GM21786 (cell line): ENCODE measurements around the gene STAM2.
"Not testable (repeated sequence)": the region's sequence is repeated elsewhere in the genome, so short reads cannot be mapped to it uniquely, and the experiment has no call there.

Experiments
- ATAC-seq: cut with Tn5 transposase; IDR thresholded peaks from one replicate; pipeline ENCODE4 v1.9.1; 2021; ENCODE audit not compliant: unreplicated experiment

The STAM2 gene

DNA sequence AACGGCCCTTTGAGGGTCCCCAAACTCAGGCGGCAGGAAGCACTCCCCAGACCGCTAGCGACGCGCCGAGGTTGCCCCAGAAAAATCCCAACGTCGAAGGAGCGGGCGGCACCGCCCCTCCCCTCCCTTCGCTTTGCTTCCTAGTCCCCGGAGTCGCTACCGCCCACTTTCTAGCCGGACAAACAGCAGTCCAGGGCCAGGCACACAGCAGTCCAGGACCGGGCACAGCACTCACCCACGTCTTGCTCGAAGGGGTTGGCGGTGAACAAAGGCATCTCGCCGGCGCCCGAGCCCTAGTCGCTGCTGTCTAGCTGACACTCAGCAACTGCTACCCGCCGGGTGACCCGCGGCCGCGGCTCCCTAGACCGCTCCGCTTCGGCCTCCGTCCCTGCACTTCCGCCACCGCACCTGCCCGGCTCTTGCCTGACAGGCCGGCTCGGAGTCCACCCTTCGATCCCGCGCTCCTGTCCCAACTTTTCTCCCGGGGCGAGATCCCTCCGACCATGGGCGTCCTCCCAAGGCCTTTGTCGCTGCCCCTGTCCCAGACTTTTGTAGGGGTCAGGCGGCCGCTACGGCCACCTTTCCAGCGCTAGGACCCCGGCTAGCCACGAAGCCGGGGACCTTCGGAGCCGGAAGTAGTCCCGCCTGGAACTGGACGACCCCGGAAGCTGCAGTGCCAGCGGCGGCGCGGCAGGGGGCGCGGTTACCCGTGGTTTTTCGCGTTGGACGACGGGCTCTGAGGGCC is at the start of gene STAM2:
TSS of gene STAM2 (minus strand) at position 396 of the 745 bp plus-strand sequence. CDS start at position 275, 121 bp downstream.
- ATAC-seq, result peak; percentile 76

DNA sequence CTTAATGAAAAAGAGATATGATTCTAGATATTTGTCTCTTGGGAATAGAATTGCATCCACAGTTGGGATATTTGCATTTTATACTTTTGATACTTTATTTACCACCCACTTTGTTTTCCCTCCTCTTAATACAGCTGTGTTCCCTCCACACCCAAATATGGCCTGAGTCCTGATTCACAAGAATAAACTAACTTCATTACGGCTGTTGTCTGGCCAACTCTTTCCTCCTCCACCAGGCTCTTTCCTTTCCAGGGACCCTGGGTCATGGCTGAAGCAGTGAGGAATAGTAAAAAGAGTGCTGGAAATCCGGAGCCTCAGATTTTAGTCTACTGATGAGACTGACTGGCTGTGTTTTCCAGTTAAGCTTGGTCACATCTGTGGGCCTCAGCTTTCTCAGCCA is 48.4 kb upstream of the STAM2 start:
- no peak for ATAC-seq

- no peak for ATAC-seq
Observed at GRCh38 chr2:152222975-152223637, 47.5 kb upstream of the STAM2 start.

- ATAC-seq, result no peak
Observed at GRCh38 chr2:152221839-152222238, 46.3 kb upstream of the STAM2 start.

GRCh38 chr2:152219077-152219828 is 43.7 kb upstream of the STAM2 start:
- no peak for ATAC-seq

- ATAC-seq, result no peak
Observed at GRCh38 chr2:152201466-152201830, 25.9 kb upstream of the STAM2 start.

- no peak for ATAC-seq
Observed at GRCh38 chr2:152200565-152201465, 25.3 kb upstream of the STAM2 start.

GRCh38 chr2:152200101-152200500 is 24.5 kb upstream of the STAM2 start:
- ATAC-seq, result no peak

DNA sequence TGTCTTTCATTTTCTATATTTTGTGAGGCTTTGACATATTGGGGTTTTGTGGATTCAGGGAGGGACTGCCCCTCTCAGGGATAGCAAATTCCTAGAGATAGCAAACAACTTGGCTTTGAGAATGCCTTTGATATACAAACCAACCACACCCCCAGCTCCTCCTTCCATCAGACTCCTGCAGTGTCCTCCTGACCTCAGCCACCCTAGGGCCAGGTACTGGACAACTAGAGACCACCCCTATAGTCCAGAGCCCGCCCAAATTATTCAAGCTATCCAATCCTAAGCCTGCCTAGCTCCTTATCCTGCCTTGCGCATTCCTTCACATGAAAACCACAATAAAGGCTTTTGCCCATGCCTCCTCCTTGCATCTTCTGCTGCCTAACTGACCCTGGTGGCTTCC is 22.9 kb upstream of the STAM2 start:
- ATAC-seq, result no peak

DNA sequence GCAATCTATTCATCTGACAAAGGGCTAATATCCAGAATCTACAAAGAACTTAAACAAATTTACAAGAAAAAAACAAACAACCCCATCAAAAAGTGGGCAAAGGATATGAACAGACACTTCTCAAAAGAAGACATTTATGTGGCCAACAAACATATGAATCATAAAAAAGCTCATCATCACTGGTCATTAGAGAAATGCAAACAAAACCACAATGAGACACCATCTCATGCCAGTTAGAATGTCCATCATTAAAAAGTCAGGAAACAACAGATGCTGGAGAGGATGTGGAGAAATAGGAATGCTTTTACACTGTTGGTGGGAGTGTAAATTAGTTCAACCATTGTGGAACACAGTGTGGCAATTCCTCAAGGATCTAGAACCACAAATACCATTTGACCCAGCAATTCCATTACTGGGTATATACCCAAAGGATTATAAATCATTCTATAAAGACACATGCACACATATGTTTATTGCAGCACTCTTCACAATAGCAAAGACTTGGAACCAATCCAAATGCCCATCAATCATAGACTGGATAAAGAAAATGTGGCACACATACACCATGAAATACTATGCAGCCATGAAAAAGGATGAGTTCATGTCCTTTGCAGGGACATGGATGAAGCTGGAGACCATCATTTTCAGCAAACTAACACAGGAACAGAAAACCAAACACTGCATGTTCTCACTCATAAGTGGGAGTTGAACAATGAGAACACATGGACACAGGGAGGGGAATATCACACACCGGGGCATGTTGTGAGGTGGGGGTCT is 22.1 kb upstream of the STAM2 start:
- ATAC-seq, result not testable (repeated sequence)

GRCh38 chr2:152189622-152190495 is 14.3 kb upstream of the STAM2 start:
- ATAC-seq, result no peak

DNA sequence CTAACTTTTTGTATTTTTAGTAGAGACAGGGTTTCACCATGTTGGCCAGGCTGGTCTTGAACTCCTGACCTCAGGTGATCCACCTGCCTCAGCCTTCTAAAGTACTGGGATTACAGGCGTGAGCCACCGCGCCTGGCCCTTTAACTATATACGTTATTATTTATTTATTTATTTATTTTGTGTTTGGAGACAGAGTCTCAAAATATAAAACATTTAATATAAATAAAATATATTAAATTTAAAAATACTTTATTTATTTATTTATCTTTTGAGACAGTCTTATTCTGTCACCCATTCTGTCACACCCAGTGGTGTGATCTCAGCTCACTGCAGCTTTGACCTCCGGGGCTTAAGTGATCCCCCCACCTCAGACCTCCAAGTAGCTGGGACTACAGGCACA is 11.2 kb upstream of the STAM2 start:
- ATAC-seq, result not testable (repeated sequence)

DNA sequence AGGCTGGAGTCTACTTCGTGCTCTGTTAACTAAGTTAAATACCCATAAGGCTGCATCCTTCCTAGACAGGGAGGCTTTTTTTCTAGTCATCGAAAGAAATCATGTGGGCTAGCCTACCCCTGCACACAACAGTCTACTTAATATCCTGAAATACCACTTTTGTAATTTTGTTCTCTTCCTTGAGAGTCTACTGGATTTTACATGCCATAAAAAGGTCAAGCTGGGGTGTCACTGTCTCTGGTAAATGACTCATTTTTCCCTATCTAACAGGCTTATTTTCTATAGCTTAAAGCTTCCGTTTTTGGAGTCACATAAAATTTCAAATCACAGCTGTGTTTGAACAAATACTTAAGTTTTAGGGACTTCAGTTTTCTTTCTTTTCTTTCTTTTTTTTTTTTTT is 10.7 kb upstream of the STAM2 start:
- no peak for ATAC-seq

- no peak for ATAC-seq
Observed at GRCh38 chr2:152183401-152184073, 8.0 kb upstream of the STAM2 start.

GRCh38 chr2:152177667-152178066 is 2.1 kb upstream of the STAM2 start:
- ATAC-seq, result not testable (repeated sequence)

GRCh38 chr2:152176113-152176714 is 651 bp upstream of the STAM2 start:
- ATAC-seq, result peak; percentile 6

DNA sequence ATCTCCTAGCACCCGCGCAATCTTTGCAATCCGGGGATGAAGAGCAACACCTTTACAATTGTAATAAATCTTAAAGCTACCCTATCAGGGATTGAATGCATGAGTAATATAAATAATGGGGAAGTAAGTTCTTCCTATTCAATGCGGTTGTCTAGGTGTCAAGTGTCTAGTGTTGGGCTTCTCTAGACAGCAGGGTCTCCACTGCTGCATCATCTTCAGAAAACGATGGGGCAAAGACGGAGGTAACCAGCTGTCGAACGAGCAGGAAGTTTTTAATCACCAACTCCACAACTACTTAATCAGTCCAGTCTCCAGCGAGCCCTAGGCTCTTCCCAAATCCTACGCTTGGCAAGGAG is 573 bp downstream of the STAM2 start:
- peak; percentile 16 for ATAC-seq

DNA sequence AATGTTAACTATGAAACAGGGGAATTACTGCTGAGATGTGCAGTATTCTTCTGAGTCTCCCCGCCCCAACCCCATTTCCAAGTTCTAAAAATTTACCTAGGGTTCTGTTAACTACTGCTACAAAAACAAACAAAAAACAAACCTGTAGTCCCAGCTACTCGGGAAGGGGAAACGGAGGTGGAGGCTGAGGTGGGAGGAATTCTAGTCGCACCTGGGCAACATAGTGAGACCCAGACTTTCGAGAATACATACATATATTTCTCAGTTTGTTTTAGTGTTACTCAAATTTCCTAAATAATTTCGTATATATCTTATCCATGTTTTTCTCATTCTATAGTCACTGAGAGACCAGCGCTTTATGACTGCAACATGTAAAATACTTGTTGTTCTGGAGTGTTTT is 989 bp downstream of the STAM2 start:
- no peak for ATAC-seq
